ENCODE results near the gene OR12D1. TPM values are rescaled to one million over a fixed set of nuclear protein-coding genes. Genes with fewer than 3 reads are reported as not detected.
"Not testable (repeated sequence)": the region's sequence is repeated elsewhere in the genome, so short reads cannot be mapped to it uniquely, and the experiment has no call there.

The OR12D1 gene
- total RNA-seq, 2 experiments from 2014 or later: not detected

GRCh38 chr6:29436730-29437129 is 22.0 kb downstream of the OR12D1 start:
- H3K9me3 Mint-ChIP-seq; H3K4me1 Mint-ChIP-seq (ENCODE audit: low read depth); H3K36me3 Mint-ChIP-seq; DNase-seq; H3K4me3 Mint-ChIP-seq; POLR2A ChIA-PET; intact Hi-C loops (cut with micrococcal nuclease); H3K27ac Mint-ChIP-seq; CTCF ChIA-PET: not testable (repeated sequence)
- peaks cover 42% of the 10 kb centered on the region for H3K27me3 Mint-ChIP-seq

- Mint-ChIP-seq H3K27me3 (peaks cover 38% of the 10 kb centered on the region), H3K36me3 (no peaks in the 10 kb centered on the region), H3K4me1 (ENCODE audit: low read depth) (no peaks in the 10 kb centered on the region), H3K4me3 (no peak within 1 kb of the TSS), H3K27ac (no peak within 1 kb of the TSS), H3K9me3 (peaks cover 1% of the 10 kb centered on the region)
- CTCF ChIA-PET: no interaction called here
- DNase-seq: no peak
- POLR2A ChIA-PET: no interaction called here
- intact Hi-C loops (cut with micrococcal nuclease): no loop called here
Measured at GRCh38 chr6:29439006-29439405, 24.3 kb downstream of the OR12D1 start, which contains the start of gene OR10C1. TSS of gene OR10C1 (plus strand) at chr6:29439306. CDS start at chr6:29440016, 710 bp downstream.

GRCh38 chr6:29442719-29443118 is 28.0 kb downstream of the OR12D1 start:
- CTCF ChIA-PET: no interaction called here
- Mint-ChIP-seq H3K27me3 (peaks cover 41% of the 10 kb centered on the region), H3K4me1 (ENCODE audit: low read depth) (no peaks in the 10 kb centered on the region), H3K27ac (no peak overlapping the region), H3K36me3 (no peaks in the 10 kb centered on the region), H3K4me3 (no peak overlapping the region), H3K9me3 (peaks cover 2% of the 10 kb centered on the region)
- intact Hi-C loops (cut with micrococcal nuclease): no loop called here
- POLR2A ChIA-PET: no interaction called here
- DNase-seq: no peak

- H3K36me3 Mint-ChIP-seq; H3K4me3 Mint-ChIP-seq; intact Hi-C loops (cut with micrococcal nuclease); H3K9me3 Mint-ChIP-seq; POLR2A ChIA-PET; CTCF ChIA-PET; DNase-seq; H3K27ac Mint-ChIP-seq; H3K4me1 Mint-ChIP-seq (ENCODE audit: low read depth): not testable (repeated sequence)
- peaks cover 44% of the 10 kb centered on the region for H3K27me3 Mint-ChIP-seq
Measured at GRCh38 chr6:29444031-29444430, 29.3 kb downstream of the OR12D1 start.

- POLR2A ChIA-PET: no interaction called here
- CTCF ChIA-PET: no interaction called here
- no peak overlapping the region for H3K4me3 Mint-ChIP-seq
- peaks cover 2% of the 10 kb centered on the region for H3K9me3 Mint-ChIP-seq
- intact Hi-C loops (cut with micrococcal nuclease): no loop called here
- H3K27ac Mint-ChIP-seq: no peak overlapping the region
- H3K27me3 Mint-ChIP-seq: peaks cover 58% of the 10 kb centered on the region
- H3K36me3 Mint-ChIP-seq: peaks cover 2% of the 10 kb centered on the region
- no peak for DNase-seq
- H3K4me1 Mint-ChIP-seq (ENCODE audit: low read depth): no peaks in the 10 kb centered on the region
Measured at GRCh38 chr6:29447670-29448069, 32.9 kb downstream of the OR12D1 start.

- Mint-ChIP-seq H3K4me3 (no peak overlapping the region), H3K9me3 (no peaks in the 10 kb centered on the region), H3K27me3 (peaks cover 40% of the 10 kb centered on the region), H3K27ac (no peak overlapping the region), H3K4me1 (ENCODE audit: low read depth) (no peaks in the 10 kb centered on the region), H3K36me3 (peaks cover 2% of the 10 kb centered on the region)
- ChIA-PET POLR2A (no interaction called here), CTCF (interaction anchor here (0.8 kb wide), 1 partner anchor 380 kb away, joined by 3 read pairs; no protein-coding TSS in a partner anchor)
- intact Hi-C loops (cut with micrococcal nuclease): no loop called here
- no peak for DNase-seq
Measured at GRCh38 chr6:29451471-29452193, 36.9 kb downstream of the OR12D1 start.

- intact Hi-C loops (cut with micrococcal nuclease): no loop called here
- POLR2A ChIA-PET: no interaction called here
- no peak for DNase-seq
- H3K4me3 Mint-ChIP-seq: no peak within 1 kb of the TSS
- CTCF ChIA-PET: no interaction called here
- no peaks in the 10 kb centered on the region for H3K36me3 Mint-ChIP-seq
- no peaks in the 10 kb centered on the region for H3K4me1 Mint-ChIP-seq (ENCODE audit: low read depth)
- H3K9me3 Mint-ChIP-seq: no peaks in the 10 kb centered on the region
- H3K27ac Mint-ChIP-seq: no peak within 1 kb of the TSS
- H3K27me3 Mint-ChIP-seq: peaks cover 15% of the 10 kb centered on the region
Measured at GRCh38 chr6:29456971-29457370, 42.2 kb downstream of the OR12D1 start, which contains the start of the genes OR11A1 and OR2H1. TSS of gene OR11A1 (minus strand) at chr6:29457071. CDS start at chr6:29427641, 29,430 bp downstream. TSS of gene OR2H1 (plus strand) at chr6:29457155. CDS start at chr6:29461770, 4,615 bp downstream.

GRCh38 chr6:29461021-29461814 is 46.5 kb downstream of the OR12D1 start:
- intact Hi-C loops (cut with micrococcal nuclease): no loop called here
- Mint-ChIP-seq H3K36me3 (no peaks in the 10 kb centered on the region), H3K4me3 (no peak overlapping the region), H3K4me1 (ENCODE audit: low read depth) (no peaks in the 10 kb centered on the region), H3K27ac (no peak overlapping the region), H3K27me3 (peaks cover 12% of the 10 kb centered on the region), H3K9me3 (no peaks in the 10 kb centered on the region)
- POLR2A ChIA-PET: no interaction called here
- CTCF ChIA-PET: no interaction called here
- DNase-seq: no peak

GRCh38 chr6:29462022-29462421 is 47.3 kb downstream of the OR12D1 start:
- no peaks in the 10 kb centered on the region for H3K9me3 Mint-ChIP-seq
- H3K4me1 Mint-ChIP-seq (ENCODE audit: low read depth): no peaks in the 10 kb centered on the region
- H3K27me3 Mint-ChIP-seq: peaks cover 12% of the 10 kb centered on the region
- no peak overlapping the region for H3K4me3 Mint-ChIP-seq
- POLR2A ChIA-PET: no interaction called here
- DNase-seq: no peak
- intact Hi-C loops (cut with micrococcal nuclease): no loop called here
- H3K27ac Mint-ChIP-seq: no peak overlapping the region
- no peaks in the 10 kb centered on the region for H3K36me3 Mint-ChIP-seq
- CTCF ChIA-PET: no interaction called here

- intact Hi-C loops (cut with micrococcal nuclease): no loop called here
- Mint-ChIP-seq H3K36me3 (no peaks in the 10 kb centered on the region), H3K4me3 (no peak overlapping the region), H3K27ac (no peak overlapping the region), H3K27me3 (peaks cover 10% of the 10 kb centered on the region), H3K9me3 (no peaks in the 10 kb centered on the region), H3K4me1 (ENCODE audit: low read depth) (no peaks in the 10 kb centered on the region)
- ChIA-PET CTCF (no interaction called here), POLR2A (no interaction called here)
- no peak for DNase-seq
Measured at GRCh38 chr6:29465279-29465678, 50.6 kb downstream of the OR12D1 start.

GRCh38 chr6:29465801-29466200 is 51.1 kb downstream of the OR12D1 start:
- ChIA-PET POLR2A (no interaction called here), CTCF (no interaction called here)
- intact Hi-C loops (cut with micrococcal nuclease): no loop called here
- Mint-ChIP-seq H3K27me3 (peaks cover 10% of the 10 kb centered on the region), H3K4me1 (ENCODE audit: low read depth) (no peaks in the 10 kb centered on the region), H3K27ac (no peak overlapping the region), H3K9me3 (no peaks in the 10 kb centered on the region), H3K4me3 (no peak overlapping the region), H3K36me3 (no peaks in the 10 kb centered on the region)
- DNase-seq: no peak

GRCh38 chr6:29466241-29466640 is 51.5 kb downstream of the OR12D1 start:
- Mint-ChIP-seq H3K27ac (no peak overlapping the region), H3K27me3 (peaks cover 10% of the 10 kb centered on the region), H3K36me3 (no peaks in the 10 kb centered on the region), H3K4me1 (ENCODE audit: low read depth) (no peaks in the 10 kb centered on the region), H3K4me3 (no peak overlapping the region), H3K9me3 (no peaks in the 10 kb centered on the region)
- no peak for DNase-seq
- intact Hi-C loops (cut with micrococcal nuclease): no loop called here
- POLR2A ChIA-PET: no interaction called here
- CTCF ChIA-PET: no interaction called here

All from activated CD4-positive, alpha-beta memory T cell treated with anti-CD3 and anti-CD28 coated beads for 36 hours (primary cell).